ENCODE data around the gene ONECUT1.

DNA sequence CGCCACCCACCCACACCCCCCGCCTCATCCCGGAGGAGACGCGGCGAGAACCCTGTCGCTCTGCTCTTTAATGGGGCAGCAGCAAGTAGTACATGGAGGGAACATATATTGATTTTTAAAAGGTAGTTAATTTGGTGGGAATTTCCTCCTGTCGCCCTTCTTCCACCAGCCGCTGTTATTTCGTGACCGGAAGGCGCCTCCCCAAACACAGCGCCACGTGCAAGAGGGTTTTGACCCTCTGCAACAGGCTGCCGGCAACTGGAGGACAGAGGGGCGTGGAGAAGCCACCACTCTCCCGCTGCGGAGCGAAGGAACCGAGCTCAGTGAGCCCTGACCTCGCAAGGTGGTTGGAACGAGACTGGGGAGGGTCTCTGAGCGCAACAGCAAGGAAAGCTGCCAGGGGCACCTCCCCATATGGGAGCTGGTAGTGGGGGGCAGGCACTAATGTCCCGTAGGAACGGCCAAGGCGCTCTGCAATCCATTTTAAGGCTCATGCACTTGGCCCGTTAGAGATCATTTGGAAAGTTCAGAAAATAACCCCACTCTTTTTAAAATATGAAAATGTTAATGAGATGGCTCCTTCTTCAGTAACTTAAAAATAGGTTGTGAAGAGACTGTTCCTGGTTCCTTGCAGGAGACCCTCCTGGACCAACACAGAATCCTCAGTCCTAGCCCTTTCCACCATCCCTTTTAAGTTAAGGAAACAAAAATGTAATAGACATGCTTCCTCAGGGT is 4.3 kb downstream of the ONECUT1 start:
- TF ChIP-seq POLR2AphosphoS5 (IDR thresholded peaks at IDR 0.05) (no peak), POLR2A (IDR thresholded peaks at IDR 0.05) (no peak)
